Measurements from ENCODE around the gene NOC4L. TPM values are rescaled to one million over a fixed set of nuclear protein-coding genes. Genes with fewer than 3 reads are reported as not detected.

Gene NOC4L
- total RNA-seq, 3 donors from 2014 or later, result 10.1 to 14.3 (median 11.1) TPM

DNA sequence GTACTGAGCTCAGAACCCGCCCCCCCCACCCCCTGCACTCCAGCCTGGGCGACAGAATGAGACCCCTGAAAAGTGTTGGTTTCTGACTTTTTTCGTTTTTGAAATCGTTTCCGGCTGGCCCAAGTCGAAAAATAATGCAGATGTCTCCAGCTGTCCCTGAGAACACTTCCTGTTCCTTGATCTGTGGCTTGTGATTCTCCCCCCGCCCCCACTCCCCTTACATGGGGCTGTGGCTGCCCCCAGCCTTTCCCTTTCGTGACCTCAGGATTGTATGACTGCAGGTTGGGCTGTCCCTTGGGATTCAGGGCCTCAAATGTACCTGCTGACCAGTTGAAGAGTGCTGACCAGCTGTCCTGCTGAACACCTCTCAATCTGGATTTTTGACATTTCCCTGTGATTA lies 34.1 kb downstream of the NOC4L start:
- Histone ChIP-seq H3K27ac (no peak overlapping the region), H3K4me1 (no peaks in the 10 kb centered on the region), H3K36me3 (no peaks in the 10 kb centered on the region), H3K27me3 (peaks cover 5 to 70% of the 10 kb centered on the region in 2 donors), H3K4me3 (no peak overlapping the region), H3K9me3 (peaks cover 0 to 12% of the 10 kb centered on the region in 2 donors)
- DNase-seq (ENCODE audit: low spot score in 2 of 2), result no peak
- intact Hi-C loops (cut with DNase I; ENCODE audit: low total_unique reads), result no loop called here
- TF ChIP-seq, protein P1, sequence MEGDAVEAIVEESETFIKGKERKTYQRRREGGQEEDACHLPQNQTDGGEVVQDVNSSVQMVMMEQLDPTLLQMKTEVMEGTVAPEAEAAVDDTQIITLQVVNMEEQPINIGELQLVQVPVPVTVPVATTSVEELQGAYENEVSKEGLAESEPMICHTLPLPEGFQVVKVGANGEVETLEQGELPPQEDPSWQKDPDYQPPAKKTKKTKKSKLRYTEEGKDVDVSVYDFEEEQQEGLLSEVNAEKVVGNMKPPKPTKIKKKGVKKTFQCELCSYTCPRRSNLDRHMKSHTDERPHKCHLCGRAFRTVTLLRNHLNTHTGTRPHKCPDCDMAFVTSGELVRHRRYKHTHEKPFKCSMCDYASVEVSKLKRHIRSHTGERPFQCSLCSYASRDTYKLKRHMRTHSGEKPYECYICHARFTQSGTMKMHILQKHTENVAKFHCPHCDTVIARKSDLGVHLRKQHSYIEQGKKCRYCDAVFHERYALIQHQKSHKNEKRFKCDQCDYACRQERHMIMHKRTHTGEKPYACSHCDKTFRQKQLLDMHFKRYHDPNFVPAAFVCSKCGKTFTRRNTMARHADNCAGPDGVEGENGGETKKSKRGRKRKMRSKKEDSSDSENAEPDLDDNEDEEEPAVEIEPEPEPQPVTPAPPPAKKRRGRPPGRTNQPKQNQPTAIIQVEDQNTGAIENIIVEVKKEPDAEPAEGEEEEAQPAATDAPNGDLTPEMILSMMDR (IDR thresholded peaks at IDR 0.05), result no peak
- TF ChIP-seq POLR2A (IDR thresholded peaks at IDR 0.05), result no peak
- TF ChIP-seq POLR2AphosphoS5 (IDR thresholded peaks at IDR 0.05), result no peak

GRCh38 chr12:132178801-132179401 lies 34.6 kb downstream of the NOC4L start:
- Histone ChIP-seq H3K4me3 (peak overlapping the region in 1 of 3 donors; percentile 21), H3K9me3 (peaks cover 0 to 17% of the 10 kb centered on the region in 2 donors), H3K27me3 (peaks cover 5 to 64% of the 10 kb centered on the region in 2 donors), H3K4me1 (no peaks in the 10 kb centered on the region), H3K27ac (no peak overlapping the region), H3K36me3 (no peaks in the 10 kb centered on the region)
- TF ChIP-seq POLR2AphosphoS5 (IDR thresholded peaks at IDR 0.05) (no peak), POLR2A (IDR thresholded peaks at IDR 0.05) (no peak)
- TF ChIP-seq, protein P1 (IDR thresholded peaks at IDR 0.05), result no peak
- DNase-seq (ENCODE audit: low spot score in 2 of 2), result no peak
- intact Hi-C loops (cut with DNase I; ENCODE audit: low total_unique reads), result no loop called here

- Histone ChIP-seq H3K4me3 (no peak overlapping the region), H3K27me3 (peaks cover 5 to 57% of the 10 kb centered on the region in 2 donors), H3K9me3 (peaks cover 0 to 25% of the 10 kb centered on the region in 2 donors), H3K4me1 (no peaks in the 10 kb centered on the region), H3K36me3 (no peaks in the 10 kb centered on the region), H3K27ac (no peak overlapping the region)
- DNase-seq (ENCODE audit: low spot score in 2 of 2), result no peak
- intact Hi-C loops (cut with DNase I; ENCODE audit: low total_unique reads), result no loop called here
- TF ChIP-seq, protein P1 (IDR thresholded peaks at IDR 0.05), result no peak
Observed at GRCh38 chr12:132179431-132180362, 35.4 kb downstream of the NOC4L start.

GRCh38 chr12:132180648-132181546 lies 36.6 kb downstream of the NOC4L start:
- Histone ChIP-seq H3K4me1 (no peaks in the 10 kb centered on the region), H3K27ac (no peak overlapping the region), H3K9me3 (peaks cover 6 to 37% of the 10 kb centered on the region in 2 donors), H3K4me3 (no peak overlapping the region), H3K36me3 (no peaks in the 10 kb centered on the region), H3K27me3 (peaks cover 2 to 45% of the 10 kb centered on the region in 2 donors)
- TF ChIP-seq POLR2AphosphoS5 (IDR thresholded peaks at IDR 0.05) (no peak), POLR2A (IDR thresholded peaks at IDR 0.05) (no peak)
- TF ChIP-seq, protein P1 (IDR thresholded peaks at IDR 0.05), result no peak
- intact Hi-C loops (cut with DNase I; ENCODE audit: low total_unique reads), result no loop called here
- no peak for DNase-seq (ENCODE audit: low spot score in 2 of 2)

Measured in breast epithelium (tissue), 4 donors.